Nephron (organoid): ENCODE data around the gene ABCG4.

Source experiments
- H3K27ac Mint-ChIP-seq, 3 experiments: 2 replicates each; pipeline ENCODE4 v1.8.0; 2020; ENCODE audit warnings: mixed read lengths in 3 of 3, mild to moderate bottlenecking in 2 of 3, moderate library complexity in 1 of 3
- H3K27me3 Mint-ChIP-seq: 2 replicates; pipeline ENCODE4 v1.8.0; 2021; ENCODE audit warnings: low read depth, mild to moderate bottlenecking, moderate library complexity, mixed read lengths
- H3K36me3 Mint-ChIP-seq: 2 replicates; pipeline ENCODE4 v1.8.0; 2020; ENCODE audit warnings: low read depth, mixed read lengths
- H3K4me1 Mint-ChIP-seq: 2 replicates; pipeline ENCODE4 v1.8.0; 2020; ENCODE audit warnings: mixed read lengths
- H3K4me3 Mint-ChIP-seq, 3 experiments: 2 replicates each; pipeline ENCODE4 v1.8.0; 2020; ENCODE audit warnings: mild to moderate bottlenecking in 3 of 3, mixed read lengths in 3 of 3, moderate library complexity in 2 of 3
- H3K9me3 Mint-ChIP-seq: 2 replicates; pipeline ENCODE4 v1.8.0; 2020; ENCODE audit warnings: mixed read lengths
- TF ChIP-seq, protein P1 (sequence below), 3 experiments: fragments of 200-600 bp; sonication (generic); IDR thresholded peaks; one replicate each; pipeline ENCODE4 v1.5.0; 2021; ENCODE audit warnings: antibody characterized with exemption in 3 of 3; ENCODE audit not compliant: unreplicated experiment in 3 of 3

ABCG4 gene

DNA sequence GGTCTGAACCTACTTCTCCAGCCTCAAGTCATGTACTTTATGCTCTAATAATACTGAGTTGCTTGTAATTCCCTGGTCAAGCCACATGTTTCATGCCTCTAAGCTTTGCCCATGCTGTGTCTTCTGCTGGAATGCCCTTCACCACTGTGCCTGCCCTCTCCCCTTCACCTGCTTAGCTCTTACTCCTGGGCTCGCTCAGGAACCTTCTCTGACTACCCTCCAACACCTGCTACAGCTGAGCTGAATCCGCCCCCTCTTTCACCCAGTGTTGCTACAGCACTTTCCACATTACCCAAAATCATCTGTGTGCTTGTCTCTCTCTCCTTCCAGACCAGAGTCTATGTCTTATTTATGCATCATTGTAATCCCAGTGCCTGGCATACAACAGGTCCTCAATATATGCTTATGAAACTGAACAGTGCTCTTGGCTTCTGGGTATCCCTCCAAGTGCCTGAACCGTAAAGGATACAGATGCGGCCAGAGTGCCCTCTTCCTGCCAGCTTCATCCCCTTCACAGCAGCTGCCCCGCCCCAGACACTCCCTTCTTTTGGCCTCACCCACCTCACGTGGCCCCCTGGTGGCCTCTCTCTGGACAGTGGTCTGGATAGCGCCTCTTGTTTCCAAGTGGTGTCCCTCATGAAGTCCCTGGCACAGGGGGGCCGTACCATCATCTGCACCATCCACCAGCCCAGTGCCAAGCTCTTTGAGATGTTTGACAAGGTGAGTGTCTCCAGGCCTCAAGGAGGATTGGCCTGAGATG lies 7.1 kb downstream of the ABCG4 start:
- H3K27ac Mint-ChIP-seq: no peak overlapping the region
- no peaks in the 10 kb centered on the region for H3K4me1 Mint-ChIP-seq
- no peak overlapping the region for H3K4me3 Mint-ChIP-seq
- H3K36me3 Mint-ChIP-seq: no peaks in the 10 kb centered on the region
- TF ChIP-seq, protein P1, sequence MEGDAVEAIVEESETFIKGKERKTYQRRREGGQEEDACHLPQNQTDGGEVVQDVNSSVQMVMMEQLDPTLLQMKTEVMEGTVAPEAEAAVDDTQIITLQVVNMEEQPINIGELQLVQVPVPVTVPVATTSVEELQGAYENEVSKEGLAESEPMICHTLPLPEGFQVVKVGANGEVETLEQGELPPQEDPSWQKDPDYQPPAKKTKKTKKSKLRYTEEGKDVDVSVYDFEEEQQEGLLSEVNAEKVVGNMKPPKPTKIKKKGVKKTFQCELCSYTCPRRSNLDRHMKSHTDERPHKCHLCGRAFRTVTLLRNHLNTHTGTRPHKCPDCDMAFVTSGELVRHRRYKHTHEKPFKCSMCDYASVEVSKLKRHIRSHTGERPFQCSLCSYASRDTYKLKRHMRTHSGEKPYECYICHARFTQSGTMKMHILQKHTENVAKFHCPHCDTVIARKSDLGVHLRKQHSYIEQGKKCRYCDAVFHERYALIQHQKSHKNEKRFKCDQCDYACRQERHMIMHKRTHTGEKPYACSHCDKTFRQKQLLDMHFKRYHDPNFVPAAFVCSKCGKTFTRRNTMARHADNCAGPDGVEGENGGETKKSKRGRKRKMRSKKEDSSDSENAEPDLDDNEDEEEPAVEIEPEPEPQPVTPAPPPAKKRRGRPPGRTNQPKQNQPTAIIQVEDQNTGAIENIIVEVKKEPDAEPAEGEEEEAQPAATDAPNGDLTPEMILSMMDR (IDR thresholded peaks at IDR 0.05; ENCODE audit: unreplicated experiment in 3 of 3): no peak
- no peaks in the 10 kb centered on the region for H3K9me3 Mint-ChIP-seq
- H3K27me3 Mint-ChIP-seq: peaks cover 35% of the 10 kb centered on the region

DNA sequence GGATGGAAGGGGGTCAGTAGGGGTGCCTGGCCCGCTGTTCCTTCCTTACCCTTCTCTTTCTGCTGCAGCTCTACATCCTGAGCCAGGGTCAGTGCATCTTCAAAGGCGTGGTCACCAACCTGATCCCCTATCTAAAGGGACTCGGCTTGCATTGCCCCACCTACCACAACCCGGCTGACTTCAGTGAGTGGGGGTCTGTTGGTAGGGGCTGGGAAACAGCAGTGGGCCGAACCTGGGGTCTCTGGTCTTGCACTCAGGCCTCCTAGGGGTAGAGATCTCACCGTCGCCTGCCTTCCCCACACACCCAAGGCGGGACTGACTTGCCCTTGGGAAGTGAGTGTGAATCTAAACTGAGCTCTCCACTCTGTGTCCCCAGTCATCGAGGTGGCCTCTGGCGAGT lies 7.6 kb downstream of the ABCG4 start:
- Mint-ChIP-seq H3K27ac (no peak overlapping the region), H3K4me1 (no peaks in the 10 kb centered on the region), H3K4me3 (no peak overlapping the region), H3K36me3 (no peaks in the 10 kb centered on the region), H3K9me3 (no peaks in the 10 kb centered on the region), H3K27me3 (peaks cover 30% of the 10 kb centered on the region)
- TF ChIP-seq, protein P1 (IDR thresholded peaks at IDR 0.05; ENCODE audit: unreplicated experiment in 3 of 3): no peak

DNA sequence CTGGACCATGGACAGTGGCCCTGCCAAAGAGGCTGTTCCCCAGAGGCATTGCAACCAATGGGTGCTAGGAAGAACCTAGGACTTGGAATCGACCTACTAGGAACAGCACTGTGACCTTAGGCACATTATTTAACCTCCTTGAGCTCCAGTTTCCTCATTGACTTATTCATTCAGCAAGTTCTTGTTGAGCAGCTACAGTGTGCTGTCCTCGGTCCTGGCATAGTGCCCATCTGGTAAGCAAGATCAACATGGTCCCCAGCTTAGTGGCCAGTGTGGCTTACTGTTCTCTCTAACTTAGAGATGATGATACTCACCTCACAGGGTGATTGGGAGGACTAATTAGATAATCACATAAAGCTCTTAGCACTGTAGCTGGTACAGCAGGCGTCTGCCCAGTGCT lies 8.2 kb downstream of the ABCG4 start:
- peaks cover 24% of the 10 kb centered on the region for H3K27me3 Mint-ChIP-seq
- no peaks in the 10 kb centered on the region for H3K9me3 Mint-ChIP-seq
- no peak overlapping the region for H3K27ac Mint-ChIP-seq
- no peaks in the 10 kb centered on the region for H3K36me3 Mint-ChIP-seq
- no peaks in the 10 kb centered on the region for H3K4me1 Mint-ChIP-seq
- TF ChIP-seq, protein P1 (IDR thresholded peaks at IDR 0.05; ENCODE audit: unreplicated experiment in 3 of 3): no peak
- H3K4me3 Mint-ChIP-seq: no peak overlapping the region

DNA sequence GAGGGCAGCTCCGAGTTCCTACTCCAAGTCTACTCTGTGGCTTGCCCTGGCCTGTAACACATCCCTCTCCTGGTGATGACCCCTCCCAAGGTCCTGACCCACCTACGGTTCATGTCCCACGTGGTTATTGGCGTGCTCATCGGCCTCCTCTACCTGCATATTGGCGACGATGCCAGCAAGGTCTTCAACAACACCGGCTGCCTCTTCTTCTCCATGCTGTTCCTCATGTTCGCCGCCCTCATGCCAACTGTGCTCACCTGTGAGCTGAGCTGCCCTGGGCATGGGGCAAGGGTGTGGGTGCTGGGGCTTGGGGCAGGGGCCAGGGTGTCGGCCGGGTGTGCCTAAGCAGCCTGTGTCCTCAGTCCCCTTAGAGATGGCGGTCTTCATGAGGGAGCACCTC lies 9.6 kb downstream of the ABCG4 start:
- H3K4me1 Mint-ChIP-seq: no peaks in the 10 kb centered on the region
- no peaks in the 10 kb centered on the region for H3K9me3 Mint-ChIP-seq
- no peak overlapping the region for H3K27ac Mint-ChIP-seq
- H3K4me3 Mint-ChIP-seq: no peak overlapping the region
- peaks cover 22% of the 10 kb centered on the region for H3K27me3 Mint-ChIP-seq
- no peaks in the 10 kb centered on the region for H3K36me3 Mint-ChIP-seq
- TF ChIP-seq, protein P1 (IDR thresholded peaks at IDR 0.05; ENCODE audit: unreplicated experiment in 3 of 3): no peak

DNA sequence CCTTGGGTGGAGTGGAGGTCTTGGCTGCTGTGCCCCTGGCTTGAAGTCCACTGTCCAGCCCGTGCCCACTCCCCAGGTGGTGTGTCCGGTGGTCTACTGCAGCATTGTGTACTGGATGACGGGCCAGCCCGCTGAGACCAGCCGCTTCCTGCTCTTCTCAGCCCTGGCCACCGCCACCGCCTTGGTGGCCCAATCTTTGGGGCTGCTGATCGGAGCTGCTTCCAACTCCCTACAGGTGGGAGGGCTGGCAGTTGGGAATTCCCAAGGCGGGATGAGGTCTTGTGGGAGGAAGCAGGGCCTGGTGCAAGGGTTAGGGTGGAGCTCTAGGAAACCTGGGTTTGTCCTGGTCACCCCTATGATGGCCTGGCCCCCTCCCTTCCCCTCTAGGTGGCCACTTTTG lies 11.3 kb downstream of the ABCG4 start:
- TF ChIP-seq, protein P1 (IDR thresholded peaks at IDR 0.05; ENCODE audit: unreplicated experiment in 3 of 3): no peak
- H3K36me3 Mint-ChIP-seq: no peaks in the 10 kb centered on the region
- no peak overlapping the region for H3K27ac Mint-ChIP-seq

DNA sequence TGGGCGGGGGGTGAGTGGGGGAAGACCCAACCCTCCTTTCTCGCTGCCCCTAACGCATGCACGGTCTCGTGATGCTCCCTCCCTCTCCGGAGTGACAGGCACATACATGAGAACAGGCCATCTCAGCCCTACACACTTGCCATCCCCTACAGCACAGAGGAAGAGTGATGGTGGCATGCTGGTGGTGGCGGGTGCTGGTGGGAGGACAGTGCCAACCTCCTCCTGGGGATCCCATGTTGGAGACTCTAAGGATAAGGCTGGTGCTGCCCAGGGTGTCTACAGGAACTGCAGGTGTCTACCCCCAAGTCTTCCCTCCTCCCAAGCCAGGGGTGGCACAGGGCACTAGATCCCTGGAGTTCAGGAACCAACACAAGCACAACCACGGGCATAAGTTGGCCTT lies 13.0 kb downstream of the ABCG4 start:
- Mint-ChIP-seq H3K4me3 (no peak overlapping the region), H3K36me3 (no peaks in the 10 kb centered on the region), H3K27ac (no peak overlapping the region), H3K9me3 (no peaks in the 10 kb centered on the region), H3K4me1 (no peaks in the 10 kb centered on the region), H3K27me3 (peaks cover 7% of the 10 kb centered on the region)
- TF ChIP-seq, protein P1 (IDR thresholded peaks at IDR 0.05; ENCODE audit: unreplicated experiment in 3 of 3): no peak

More for the DNA sequence above, 11.3 kb downstream of the ABCG4 start:
- Mint-ChIP-seq H3K9me3 (no peaks in the 10 kb centered on the region), H3K27me3 (peaks cover 13% of the 10 kb centered on the region), H3K4me3 (no peak overlapping the region), H3K4me1 (no peaks in the 10 kb centered on the region)
